ENCODE data around the gene CHIT1.

The CHIT1 gene

GRCh38 chr1:203229471-203230135, at the start of gene CHIT1:
CHIT1 (minus strand) TSS chr1:203229673; CDS start chr1:203229636, 37 bp downstream.
- no peak for DNase-seq (ENCODE audit: low read depth, low spot score)

GRCh38 chr1:203278885-203279406, 49.5 kb upstream of the CHIT1 start:
- no peak for DNase-seq (ENCODE audit: low read depth, low spot score)

GRCh38 chr1:203278082-203278884, 48.8 kb upstream of the CHIT1 start:
- no peak for DNase-seq (ENCODE audit: low read depth, low spot score)

- DNase-seq (ENCODE audit: low read depth, low spot score), result no peak
These were observed 47.6 kb upstream of the CHIT1 start for GRCh38 chr1:203276916-203277545.

- DNase-seq (ENCODE audit: low read depth, low spot score), result no peak
These were observed 46.9 kb upstream of the CHIT1 start for GRCh38 chr1:203276408-203276807.

GRCh38 chr1:203275656-203276272, 46.3 kb upstream of the CHIT1 start:
- DNase-seq (ENCODE audit: low read depth, low spot score), result no peak

GRCh38 chr1:203274603-203275381, 45.3 kb upstream of the CHIT1 start:
- DNase-seq (ENCODE audit: low read depth, low spot score), result no peak

- no peak for DNase-seq (ENCODE audit: low read depth, low spot score)
These were observed 44.6 kb upstream of the CHIT1 start for GRCh38 chr1:203273869-203274602.

GRCh38 chr1:203273206-203273868, 43.9 kb upstream of the CHIT1 start:
- no peak for DNase-seq (ENCODE audit: low read depth, low spot score)

- no peak for DNase-seq (ENCODE audit: low read depth, low spot score)
These were observed 43.2 kb upstream of the CHIT1 start for GRCh38 chr1:203272633-203273205.

GRCh38 chr1:203271962-203272632, 42.6 kb upstream of the CHIT1 start:
- DNase-seq (ENCODE audit: low read depth, low spot score), result no peak

- no peak for DNase-seq (ENCODE audit: low read depth, low spot score)
These were observed 41.7 kb upstream of the CHIT1 start for GRCh38 chr1:203271018-203271743.

- DNase-seq (ENCODE audit: low read depth, low spot score), result no peak
These were observed 41.0 kb upstream of the CHIT1 start for GRCh38 chr1:203270448-203270847.

- no peak for DNase-seq (ENCODE audit: low read depth, low spot score)
These were observed 40.2 kb upstream of the CHIT1 start for GRCh38 chr1:203269654-203270020.

- DNase-seq (ENCODE audit: low read depth, low spot score), result no peak
These were observed 39.6 kb upstream of the CHIT1 start for GRCh38 chr1:203268901-203269653.

- DNase-seq (ENCODE audit: low read depth, low spot score), result no peak
These were observed 38.4 kb upstream of the CHIT1 start for GRCh38 chr1:203267912-203268311.

- peak; percentile 67 for DNase-seq (ENCODE audit: low read depth, low spot score)
These were observed 37.9 kb upstream of the CHIT1 start for GRCh38 chr1:203267347-203267846.
